Spleen (tissue), 11 donors: ENCODE measurements around the gene CSTF2. TPM values are rescaled to one million over a fixed set of nuclear protein-coding genes. Genes with fewer than 3 reads are reported as not detected.

ENCODE experiments used
- DNase-seq: peaks from one replicate; pipeline ENCODE4 v3.0.0-alpha.2; 2020
- H3K27ac ChIP-seq, 8 donors: fragments of 200-600 bp; sonication (generic) in 7 of 8; 1 replicate in 4 of 8; 2 replicates in 4 of 8; pipeline versions ENCODE4 v1.5.0 to v1.8.0; 2016 to 2021; ENCODE audit warnings: inconsistent platforms in 4 of 8, mild to moderate bottlenecking in 4 of 8, moderate library complexity in 1 of 8
- H3K27me3 ChIP-seq, 7 donors: fragments of 200-600 bp; sonication (generic) in 6 of 7; replicated peaks in 1 of 7; 1 replicate in 4 of 7; 2 replicates in 3 of 7; pipeline versions ENCODE4 v1.5.0 to v1.8.0; 2016 to 2021; ENCODE audit warnings: inconsistent platforms in 3 of 7, mild to moderate bottlenecking in 1 of 7
- H3K36me3 ChIP-seq, 6 donors: fragments of 200-600 bp; sonication (generic) in 5 of 6; 1 replicate in 4 of 6; 2 replicates in 2 of 6; pipeline versions ENCODE4 v1.5.0 to v1.8.0; 2016 to 2021; ENCODE audit warnings: inconsistent platforms in 2 of 6
- H3K4me1 ChIP-seq, 6 donors: fragments of 200-600 bp; sonication (generic) in 5 of 6; 1 replicate in 3 of 6; 2 replicates in 3 of 6; pipeline versions ENCODE4 v1.5.0 to v1.8.0; 2016 to 2021; ENCODE audit warnings: inconsistent platforms in 3 of 6
- H3K4me3 ChIP-seq, 8 donors: fragments of 200-600 bp; sonication (generic) in 7 of 8; 1 replicate in 4 of 8; 2 replicates in 4 of 8; pipeline versions ENCODE4 v1.5.0 to v1.8.0; 2016 to 2021; ENCODE audit warnings: inconsistent platforms in 4 of 8, mild to moderate bottlenecking in 4 of 8, moderate library complexity in 2 of 8
- H3K9me3 ChIP-seq, 8 donors: fragments of 200-600 bp; sonication (generic) in 7 of 8; 1 replicate in 4 of 8; 2 replicates in 4 of 8; pipeline versions ENCODE4 v1.5.0 to v1.8.0; 2016 to 2021; ENCODE audit warnings: inconsistent platforms in 4 of 8
- POLR2A ChIP-seq, 3 donors: fragments of 450-650 bp; IDR thresholded peaks; one replicate each; pipeline ENCODE4 v1.5.1; 2017; ENCODE audit warnings: antibody characterized with exemption in 3 of 3, mild to moderate bottlenecking in 1 of 3
- POLR2AphosphoS5 ChIP-seq, 3 donors: sonication (generic); formaldehyde crosslinking; IDR thresholded peaks; one replicate each; pipeline ENCODE4 v1.5.1; 2017; ENCODE audit warnings: antibody characterized with exemption in 3 of 3
- WGBS, 5 donors: extraction: QIAGEN DNeasy Blood & Tissue Kit in 3 of 5; methylation state at CpG; one replicate each; pipeline versions ENCODE4 v1.1.5 to v1.1.7; 2013 to 2018; 5-methylcytosine and 5-hydroxymethylcytosine counted together
- intact Hi-C: fragments of 100-400 bp; cut with DNase I; formaldehyde crosslinking; loops from one replicate; pipeline ENCODE4 v1.15.0; 2023; ENCODE audit warnings: low total_unique reads
- polyA plus RNA-seq, 3 donors: library from polyadenylated mRNA; stranded (reverse); fragments of 200-250 nt; gene quantifications; one replicate each; pipeline ENCODE4 v1.2.1, GENCODE V29; 2013
- small RNA-seq, 4 donors: library from RNA; depleted of rRNA; stranded (forward); fragments of <200 nt; gene quantifications; one replicate each; pipeline ENCODE3, GENCODE V24; 2016
- total RNA-seq, 7 donors: library from RNA; depleted of rRNA in 3 of 7; stranded (reverse); fragments of >200 nt in 3 of 7; fragmentation: NEBNext Ultra II Directional in 4 of 7; extraction: Animal tissue kit (Norgen Biotek cat#: 25700) in 4 of 7; gene quantifications; one replicate each; pipeline versions ENCODE4 v1.1.0 to v1.2.1, GENCODE V29; 2016 to 2021
- TF ChIP-seq, protein P1 (sequence below), 11 experiments: fragments of 200-600 bp in 7 of 11; fragments of 450-650 bp in 4 of 11; sonication (generic) in 4 of 11; IDR thresholded peaks in 8 of 11; conservative IDR thresholded peaks in 3 of 11; 1 replicate in 7 of 11; 2 replicates in 4 of 11; pipeline versions ENCODE4 v1.4.0 to v1.8.0; 2016 to 2021; ENCODE audit warnings: antibody characterized with exemption in 11 of 11, inconsistent platforms in 4 of 11, mild to moderate bottlenecking in 1 of 11
- donor health status: healthy with polysubstance abuse.
- donor health status: DM: no; HTN: no; CAD: no; lungs with moderate emphysema.
- donor health status: DM: no; HTN: no; CAD: no.
- donor health status: Bipolar disorder and iron deficiency.
- donor health status: healthy.
- donor health status: DM: no; HTN: no; CAD: no.
- donor health status: DM: yes; HTN: yes; CAD: no.

Gene CSTF2
- total and polyA plus RNA-seq, 10 donors = 4.2 to 16.2 (median 12.0) TPM

DNA sequence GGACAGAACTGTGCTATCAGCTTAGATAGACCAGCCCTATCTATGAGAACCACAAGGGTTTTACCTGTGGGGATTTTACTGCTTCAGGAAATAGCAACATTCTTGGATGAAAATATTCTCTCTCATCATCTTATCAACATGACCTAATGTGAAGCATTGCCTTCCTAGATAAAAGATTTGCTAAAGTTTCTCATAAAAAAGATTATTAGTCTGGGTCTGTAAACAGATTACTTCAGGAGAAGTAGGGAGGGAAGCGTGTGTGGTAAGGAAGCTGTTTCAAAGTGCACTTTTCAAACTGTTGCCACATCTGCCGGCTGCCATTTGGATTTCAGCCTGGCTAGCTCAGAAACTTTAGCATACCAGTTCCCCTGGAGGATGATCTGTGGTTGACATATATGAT lies 54.1 kb downstream of the CSTF2 start, which contains the start of gene NOX1:
Gene NOX1 (minus strand): TSS at position 35 of the 400 bp plus-strand sequence. CDS start 220 bp downstream, outside the sequence.
- no peaks in the 10 kb centered on the region for H3K9me3 ChIP-seq
- H3K4me3 ChIP-seq = no peak within 1 kb of the TSS
- WGBS, 5 donors = 33 to 82% (median 55%) methylated on average over 2 of the region's 2 CpGs
- H3K4me1 ChIP-seq = no peaks in the 10 kb centered on the region
- no peaks in the 10 kb centered on the region for H3K36me3 ChIP-seq
- no peaks in the 10 kb centered on the region for H3K27me3 ChIP-seq
- TF ChIP-seq POLR2A (IDR thresholded peaks at IDR 0.05) = no peak
- intact Hi-C loops = no loop called here
- no peak within 1 kb of the TSS for H3K27ac ChIP-seq
- DNase-seq = no peak

DNA sequence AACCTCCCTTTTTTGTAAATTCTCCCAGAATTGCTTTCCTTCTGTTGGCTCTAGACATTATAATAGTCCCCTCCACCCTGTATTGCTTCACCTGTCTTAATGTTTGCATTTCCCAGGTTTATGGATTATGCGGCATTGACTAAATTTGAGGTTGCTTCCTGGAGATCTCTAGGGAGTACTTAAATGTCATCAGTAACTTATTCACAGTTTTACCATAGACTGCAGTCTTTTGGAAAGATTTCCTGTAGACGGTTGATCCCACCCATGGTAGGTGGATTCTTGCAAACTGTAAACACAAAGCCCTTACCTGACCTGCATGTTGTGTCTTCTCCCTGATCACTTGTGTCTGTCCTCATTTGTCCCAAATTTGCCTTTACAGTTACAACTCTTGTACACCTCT lies 60.2 kb downstream of the CSTF2 start:
- Histone ChIP-seq H3K36me3 (no peaks in the 10 kb centered on the region), H3K4me1 (no peaks in the 10 kb centered on the region), H3K9me3 (no peaks in the 10 kb centered on the region), H3K4me3 (no peak overlapping the region), H3K27me3 (peaks cover 0 to 5% (median 0%) of the 10 kb centered on the region in 7 donors), H3K27ac (no peak overlapping the region)
- TF ChIP-seq, protein P1, sequence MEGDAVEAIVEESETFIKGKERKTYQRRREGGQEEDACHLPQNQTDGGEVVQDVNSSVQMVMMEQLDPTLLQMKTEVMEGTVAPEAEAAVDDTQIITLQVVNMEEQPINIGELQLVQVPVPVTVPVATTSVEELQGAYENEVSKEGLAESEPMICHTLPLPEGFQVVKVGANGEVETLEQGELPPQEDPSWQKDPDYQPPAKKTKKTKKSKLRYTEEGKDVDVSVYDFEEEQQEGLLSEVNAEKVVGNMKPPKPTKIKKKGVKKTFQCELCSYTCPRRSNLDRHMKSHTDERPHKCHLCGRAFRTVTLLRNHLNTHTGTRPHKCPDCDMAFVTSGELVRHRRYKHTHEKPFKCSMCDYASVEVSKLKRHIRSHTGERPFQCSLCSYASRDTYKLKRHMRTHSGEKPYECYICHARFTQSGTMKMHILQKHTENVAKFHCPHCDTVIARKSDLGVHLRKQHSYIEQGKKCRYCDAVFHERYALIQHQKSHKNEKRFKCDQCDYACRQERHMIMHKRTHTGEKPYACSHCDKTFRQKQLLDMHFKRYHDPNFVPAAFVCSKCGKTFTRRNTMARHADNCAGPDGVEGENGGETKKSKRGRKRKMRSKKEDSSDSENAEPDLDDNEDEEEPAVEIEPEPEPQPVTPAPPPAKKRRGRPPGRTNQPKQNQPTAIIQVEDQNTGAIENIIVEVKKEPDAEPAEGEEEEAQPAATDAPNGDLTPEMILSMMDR (IDR thresholded peaks at IDR 0.05 in 8 of 11, conservative IDR thresholded peaks at IDR 0.05 in 3 of 11) = no peak
- TF ChIP-seq POLR2AphosphoS5 (IDR thresholded peaks at IDR 0.05) = no peak
- no peak for TF ChIP-seq POLR2A (IDR thresholded peaks at IDR 0.05)
- WGBS, 5 donors = 43 to 87% (median 67%) methylated on average over 2 of the region's 2 CpGs
- DNase-seq = no peak
- intact Hi-C loops = no loop called here

DNA sequence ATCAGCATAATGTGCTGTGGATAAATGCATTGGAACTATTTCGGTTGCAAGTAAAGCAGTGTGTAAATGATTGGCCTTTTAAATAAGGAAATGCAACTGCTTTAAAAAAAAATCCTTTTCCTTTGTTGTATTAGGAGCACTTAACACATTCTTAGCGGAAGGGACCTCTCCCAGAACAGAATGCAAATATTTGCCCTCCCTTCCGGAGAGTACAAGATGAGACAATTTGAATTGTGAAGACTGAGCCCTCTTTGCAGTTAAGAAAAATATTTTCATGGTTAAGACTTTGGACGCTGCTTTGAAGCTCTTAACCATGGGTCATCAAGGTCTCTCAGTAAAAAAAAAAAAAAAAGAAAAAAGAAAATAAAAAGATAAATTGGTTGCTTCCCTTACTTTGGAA lies 63.5 kb downstream of the CSTF2 start:
- WGBS, 5 donors = 48 to 69% (median 60%) methylated on average over 4 of the region's 4 CpGs
- no peak overlapping the region for H3K4me3 ChIP-seq
- no peaks in the 10 kb centered on the region for H3K9me3 ChIP-seq
- no peak overlapping the region for H3K27ac ChIP-seq
- intact Hi-C loops = no loop called here
- peaks cover 0 to 5% (median 0%) of the 10 kb centered on the region in 7 donors for H3K27me3 ChIP-seq
- H3K36me3 ChIP-seq = no peaks in the 10 kb centered on the region
- H3K4me1 ChIP-seq = no peaks in the 10 kb centered on the region
- DNase-seq = no peak
- TF ChIP-seq, protein P1 (IDR thresholded peaks at IDR 0.05 in 8 of 11, conservative IDR thresholded peaks at IDR 0.05 in 3 of 11) = no peak

Small RNAs within 50 kb of the gene (small RNA-seq; reads per million reads assigned to genes)
- gene RF00411 = 0 reads per million in 4 donors

Other genes starting within 250 kb of the CSTF2 start
- 1 to 10 TPM in 1 of 7 donors, under 1 TPM in 1, not detected in 5; 0.79 to 1.8 TPM for gene TNMD, start 235.5 kb upstream of the CSTF2 start, total RNA-seq
- gene TNMD, start 235.5 kb upstream of the CSTF2 start, polyA plus RNA-seq = under 1 TPM in 1 of 3 donors, not detected in 2; 0.22 TPM
- gene TSPAN6, start 183.6 kb upstream of the CSTF2 start, total RNA-seq = 10 to 100 TPM in 5 of 7 donors, 1 to 10 TPM in 2; 6.7 to 20.8 (median 17.3) TPM
- gene TSPAN6, start 183.6 kb upstream of the CSTF2 start, polyA plus RNA-seq = 1 to 10 TPM; 2.9 to 6.8 (median 4.3) TPM
- gene SRPX2, start 176.2 kb upstream of the CSTF2 start, total RNA-seq = 10 to 100 TPM in 6 of 7 donors, 1 to 10 TPM in 1; 7.7 to 57.5 (median 33.3) TPM
- 10 to 100 TPM in 2 of 3 donors, 1 to 10 TPM in 1; 3.7 to 13.4 (median 13.1) TPM for gene SRPX2, start 176.2 kb upstream of the CSTF2 start, polyA plus RNA-seq
- gene SYTL4, start 88.3 kb upstream of the CSTF2 start, total RNA-seq = 10 to 100 TPM in 4 of 7 donors, 1 to 10 TPM in 3; 6.5 to 16.8 (median 10.9) TPM
- 1 to 10 TPM; 1.2 to 3.1 (median 2.2) TPM for gene SYTL4, start 88.3 kb upstream of the CSTF2 start, polyA plus RNA-seq
- not detected for gene NOX1, start 54.0 kb downstream of the CSTF2 start, total RNA-seq
- under 1 TPM in 1 of 3 donors, not detected in 2; 0.06 TPM for gene NOX1, start 54.0 kb downstream of the CSTF2 start, polyA plus RNA-seq
- gene XKRX, start 108.5 kb downstream of the CSTF2 start, total RNA-seq = 1 to 10 TPM in 5 of 7 donors, under 1 TPM in 2; 0.54 to 1.7 (median 1.2) TPM
- gene XKRX, start 108.5 kb downstream of the CSTF2 start, polyA plus RNA-seq = under 1 TPM; 0.22 to 0.62 (median 0.26) TPM
- gene ARL13A, start 149.3 kb downstream of the CSTF2 start, total RNA-seq = under 1 TPM in 1 of 7 donors, not detected in 6; 0.69 TPM
- gene ARL13A, start 149.3 kb downstream of the CSTF2 start, polyA plus RNA-seq = not detected
- gene TRMT2B, start 231.7 kb downstream of the CSTF2 start, total RNA-seq = 10 to 100 TPM; 22.8 to 31.0 (median 28.0) TPM
- gene TRMT2B, start 231.7 kb downstream of the CSTF2 start, polyA plus RNA-seq = 10 to 100 TPM in 1 of 3 donors, 1 to 10 TPM in 2; 8.1 to 16.1 (median 8.1) TPM